Measurements from ENCODE around the gene PRR5L.

GRCh38 chr11:36451045-36451444 lies 155.0 kb downstream of the PRR5L start:
- no peak for TF ChIP-seq CTCF (IDR thresholded peaks at IDR 0.05)
- no peak for TF ChIP-seq POLR2A (IDR thresholded peaks at IDR 0.05)
- no peak for TF ChIP-seq POLR2AphosphoS5 (IDR thresholded peaks at IDR 0.05)
- no peak for TF ChIP-seq EP300 (IDR thresholded peaks at IDR 0.05)
